ENCODE data around the gene COX6B2. TPM values are rescaled to one million over a fixed set of nuclear protein-coding genes. Genes with fewer than 3 reads are reported as not detected.

Gene COX6B2
- polyA plus RNA-seq, 2 of the 4 experiments (the other 2 are of a cell fraction): 0.78 to 6.4 TPM

DNA sequence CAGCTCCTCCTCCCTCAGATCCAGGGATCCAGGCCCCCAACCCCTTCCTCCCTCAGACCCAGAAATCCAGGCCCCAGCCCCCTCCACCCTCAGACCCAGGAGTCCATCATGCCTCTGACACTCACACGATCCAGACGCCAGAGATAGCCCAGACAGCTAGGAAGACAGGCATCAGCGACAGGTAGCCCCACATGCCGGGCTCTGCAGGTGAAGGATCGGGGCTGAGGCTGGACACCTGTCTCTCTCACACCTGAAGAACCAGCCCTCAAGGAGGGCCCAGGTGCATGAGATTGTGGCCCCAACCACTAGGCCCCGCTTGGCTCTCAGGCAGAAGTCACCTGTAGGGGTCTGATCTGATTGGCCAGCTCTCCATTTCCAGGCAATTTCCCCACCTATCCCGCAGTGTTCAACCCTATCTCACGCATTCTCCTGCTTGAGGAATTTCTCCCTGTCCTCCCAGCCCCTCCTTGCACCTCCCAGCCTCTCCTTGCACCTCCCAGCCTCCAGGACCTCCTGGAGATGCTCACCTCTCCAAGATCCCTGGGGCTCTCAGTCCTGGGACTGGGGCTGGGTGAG, 33.6 kb downstream of the COX6B2 start:
- Histone ChIP-seq H3K4me2 (no peak overlapping the region), H3K27ac (peak overlapping the region in 1 of 2 experiments; percentile 60; a peak in 2 of 6 replicates), H3K9me3 (no peaks in the 10 kb centered on the region), H3K4me3 (no peak overlapping the region), H3K4me1 (peaks cover 19% of the 10 kb centered on the region)
- TF ChIP-seq ESRRA (IDR thresholded peaks at IDR 0.05; ENCODE audit: borderline replicate concordance, low read length): no peak
- TF ChIP-seq KDM5A (IDR thresholded peaks at IDR 0.05): no peak
- TF ChIP-seq RAD21 (conservative IDR thresholded peaks at IDR 0.05 in 1 of 2, IDR thresholded peaks at IDR 0.05 in 1 of 2): no peak
- TF ChIP-seq JUNB (IDR thresholded peaks at IDR 0.05): no peak
- no peak for TF ChIP-seq NPAS2 (CRISPR knock-in tag; IDR thresholded peaks at IDR 0.05; ENCODE audit: borderline replicate concordance)
- TF ChIP-seq NFE2L2 (conservative IDR thresholded peaks at IDR 0.05; ENCODE audit: low read length): no peak
- no peak for TF ChIP-seq NR3C1 (IDR thresholded peaks at IDR 0.05)
- TF ChIP-seq, protein P1, sequence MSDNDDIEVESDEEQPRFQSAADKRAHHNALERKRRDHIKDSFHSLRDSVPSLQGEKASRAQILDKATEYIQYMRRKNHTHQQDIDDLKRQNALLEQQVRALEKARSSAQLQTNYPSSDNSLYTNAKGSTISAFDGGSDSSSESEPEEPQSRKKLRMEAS (IDR thresholded peaks at IDR 0.05): no peak
- no peak for TF ChIP-seq EHMT2 (IDR thresholded peaks at IDR 0.05; ENCODE audit: low read depth)
- TF ChIP-seq RNF2 (IDR thresholded peaks at IDR 0.05; ENCODE audit: borderline replicate concordance, low read depth): no peak
- TF ChIP-seq MYC (IDR thresholded peaks at IDR 0.05; ENCODE audit: borderline replicate concordance, low read length): no peak
- TF ChIP-seq, protein P2, sequence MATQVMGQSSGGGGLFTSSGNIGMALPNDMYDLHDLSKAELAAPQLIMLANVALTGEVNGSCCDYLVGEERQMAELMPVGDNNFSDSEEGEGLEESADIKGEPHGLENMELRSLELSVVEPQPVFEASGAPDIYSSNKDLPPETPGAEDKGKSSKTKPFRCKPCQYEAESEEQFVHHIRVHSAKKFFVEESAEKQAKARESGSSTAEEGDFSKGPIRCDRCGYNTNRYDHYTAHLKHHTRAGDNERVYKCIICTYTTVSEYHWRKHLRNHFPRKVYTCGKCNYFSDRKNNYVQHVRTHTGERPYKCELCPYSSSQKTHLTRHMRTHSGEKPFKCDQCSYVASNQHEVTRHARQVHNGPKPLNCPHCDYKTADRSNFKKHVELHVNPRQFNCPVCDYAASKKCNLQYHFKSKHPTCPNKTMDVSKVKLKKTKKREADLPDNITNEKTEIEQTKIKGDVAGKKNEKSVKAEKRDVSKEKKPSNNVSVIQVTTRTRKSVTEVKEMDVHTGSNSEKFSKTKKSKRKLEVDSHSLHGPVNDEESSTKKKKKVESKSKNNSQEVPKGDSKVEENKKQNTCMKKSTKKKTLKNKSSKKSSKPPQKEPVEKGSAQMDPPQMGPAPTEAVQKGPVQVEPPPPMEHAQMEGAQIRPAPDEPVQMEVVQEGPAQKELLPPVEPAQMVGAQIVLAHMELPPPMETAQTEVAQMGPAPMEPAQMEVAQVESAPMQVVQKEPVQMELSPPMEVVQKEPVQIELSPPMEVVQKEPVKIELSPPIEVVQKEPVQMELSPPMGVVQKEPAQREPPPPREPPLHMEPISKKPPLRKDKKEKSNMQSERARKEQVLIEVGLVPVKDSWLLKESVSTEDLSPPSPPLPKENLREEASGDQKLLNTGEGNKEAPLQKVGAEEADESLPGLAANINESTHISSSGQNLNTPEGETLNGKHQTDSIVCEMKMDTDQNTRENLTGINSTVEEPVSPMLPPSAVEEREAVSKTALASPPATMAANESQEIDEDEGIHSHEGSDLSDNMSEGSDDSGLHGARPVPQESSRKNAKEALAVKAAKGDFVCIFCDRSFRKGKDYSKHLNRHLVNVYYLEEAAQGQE (IDR thresholded peaks at IDR 0.05): no peak
- TF ChIP-seq FOXS1 (CRISPR knock-in tag; IDR thresholded peaks at IDR 0.05): no peak
- no peak for TF ChIP-seq MAZ (IDR thresholded peaks at IDR 0.05; ENCODE audit: borderline replicate concordance, low read depth, low read length)
- TF ChIP-seq FOSB (CRISPR knock-in tag; IDR thresholded peaks at IDR 0.05): no peak
- no peak for TF ChIP-seq POLR2AphosphoS2 (conservative IDR thresholded peaks at IDR 0.05; ENCODE audit: low read length)
- FAIRE-seq (no peak), ATAC-seq (peak in 1 of 2 experiments; percentile 16; a peak in 1 of 6 replicates), DNase-seq (ENCODE audit: low read depth in 1 of 2, low spot score in 1 of 2) (no peak)
- ChIA-PET CTCF (interaction anchor here (1.0 to 21.1 kb wide), 9 partner anchors 8 to 310 kb away, joined by 3 to 306 read pairs (median 4); partner anchors contain the start of genes KMT5C and TMEM238), POLR2A (no interaction called here)
- 95% methylated on average over 8 of the region's 8 CpGs for WGBS (ENCODE audit: missing lambda C conversion rate)

DNA sequence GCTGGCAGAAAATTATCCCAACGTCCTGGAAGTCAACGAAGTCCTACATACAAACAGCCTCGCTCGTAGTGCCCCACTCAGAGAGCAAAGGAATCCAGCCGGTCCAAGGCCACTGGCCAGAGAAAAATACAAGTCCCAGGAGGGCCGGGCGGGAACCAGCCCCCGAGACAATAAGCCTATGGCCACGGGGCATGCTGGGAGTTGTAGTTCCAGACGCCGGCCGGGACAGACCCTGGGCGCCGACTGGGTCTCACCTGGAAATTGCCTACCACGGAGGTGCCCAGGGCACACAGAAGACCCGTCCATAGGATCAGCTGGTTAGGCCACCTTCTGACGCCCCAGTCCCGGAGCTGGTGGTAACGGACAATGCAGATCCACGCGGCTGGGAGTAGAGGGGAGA, 34.7 kb downstream of the COX6B2 start:
- no peak overlapping the region for H3K4me3 ChIP-seq
- TF ChIP-seq BHLHE40 (IDR thresholded peaks at IDR 0.05; ENCODE audit: low read depth, low read length) (no peak), FOSL2 (IDR thresholded peaks at IDR 0.05) (no peak), FOSL2 (CRISPR knock-in tag; IDR thresholded peaks at IDR 0.05) (no peak), JUN (IDR thresholded peaks at IDR 0.05) (no peak), CBX8 (IDR thresholded peaks at IDR 0.05) (no peak)
- ChIA-PET CTCF (interaction anchor here (4.3 to 21.1 kb wide), 3 partner anchors 17 to 27 kb away, joined by 24 to 306 read pairs (median 31); partner anchors contain the start of gene KMT5C), POLR2A (interaction anchor here (0.9 kb wide), 1 partner anchor 20 kb away, joined by 8 read pairs; the partner anchor contains the start of gene KMT5C)
- H3K27ac ChIP-seq: 0 out of 6 replicates have a peak overlapping the region, but pooled peaks of 1 of the 2 experiments have one; percentile 14
- no peak overlapping the region for H3K4me2 ChIP-seq
- H3K9me3 ChIP-seq: no peaks in the 10 kb centered on the region
- FAIRE-seq (no peak), DNase-seq (ENCODE audit: low read depth in 1 of 2, low spot score in 1 of 2) (no peak), ATAC-seq (peak; percentile 54 to 82; a peak in 4 of 6 replicates)
- 63% methylated on average over 21 of the region's 21 CpGs for whole genome bisulfite sequencing (ENCODE audit: missing lambda C conversion rate)
- peaks cover 19% of the 10 kb centered on the region for H3K4me1 ChIP-seq
